Upper lobe of left lung (tissue), 4 donors: ENCODE measurements around the gene GTF2A2.

Experiments
- EP300 ChIP-seq, 4 donors: sonication (generic); formaldehyde crosslinking; IDR thresholded peaks; one replicate each; pipeline ENCODE4 v1.5.1; 2017; ENCODE audit warnings: antibody characterized with exemption in 4 of 4, control low read depth in 2 of 4
- POLR2AphosphoS5 ChIP-seq, 2 donors: sonication (generic); formaldehyde crosslinking; IDR thresholded peaks; one replicate each; pipeline ENCODE4 v1.5.1; 2017; ENCODE audit warnings: antibody characterized with exemption in 2 of 2
- TF ChIP-seq, protein P1 (sequence below), 6 experiments: fragments of 450-650 bp in 4 of 6; fragments of 200-600 bp in 2 of 6; sonication (generic) in 2 of 6; IDR thresholded peaks; one replicate each; pipeline ENCODE4 v1.5.1; 2016 to 2019; ENCODE audit warnings: antibody characterized with exemption in 6 of 6

DNA sequence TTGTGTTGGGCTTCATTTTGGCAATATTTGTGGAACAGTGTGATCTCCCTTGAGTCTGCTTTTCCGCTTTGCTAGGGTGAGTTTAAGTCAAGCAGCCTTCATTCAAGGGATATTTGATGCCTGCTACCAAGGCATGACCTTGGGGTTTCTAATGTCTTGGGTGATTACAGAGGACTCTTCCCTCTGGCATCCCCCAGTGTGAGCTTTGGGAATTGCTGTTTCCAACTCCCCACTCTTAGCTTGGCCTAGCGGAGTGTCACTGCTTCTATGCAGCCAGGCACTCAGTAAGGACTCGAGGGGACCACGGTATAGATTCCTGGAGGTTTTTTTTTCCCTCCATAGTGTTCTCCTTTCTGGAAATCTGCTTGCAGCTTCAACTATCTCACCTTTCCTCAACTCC, 24.6 kb downstream of the GTF2A2 start:
- TF ChIP-seq, protein P1, sequence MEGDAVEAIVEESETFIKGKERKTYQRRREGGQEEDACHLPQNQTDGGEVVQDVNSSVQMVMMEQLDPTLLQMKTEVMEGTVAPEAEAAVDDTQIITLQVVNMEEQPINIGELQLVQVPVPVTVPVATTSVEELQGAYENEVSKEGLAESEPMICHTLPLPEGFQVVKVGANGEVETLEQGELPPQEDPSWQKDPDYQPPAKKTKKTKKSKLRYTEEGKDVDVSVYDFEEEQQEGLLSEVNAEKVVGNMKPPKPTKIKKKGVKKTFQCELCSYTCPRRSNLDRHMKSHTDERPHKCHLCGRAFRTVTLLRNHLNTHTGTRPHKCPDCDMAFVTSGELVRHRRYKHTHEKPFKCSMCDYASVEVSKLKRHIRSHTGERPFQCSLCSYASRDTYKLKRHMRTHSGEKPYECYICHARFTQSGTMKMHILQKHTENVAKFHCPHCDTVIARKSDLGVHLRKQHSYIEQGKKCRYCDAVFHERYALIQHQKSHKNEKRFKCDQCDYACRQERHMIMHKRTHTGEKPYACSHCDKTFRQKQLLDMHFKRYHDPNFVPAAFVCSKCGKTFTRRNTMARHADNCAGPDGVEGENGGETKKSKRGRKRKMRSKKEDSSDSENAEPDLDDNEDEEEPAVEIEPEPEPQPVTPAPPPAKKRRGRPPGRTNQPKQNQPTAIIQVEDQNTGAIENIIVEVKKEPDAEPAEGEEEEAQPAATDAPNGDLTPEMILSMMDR (IDR thresholded peaks at IDR 0.05) = no peak
- TF ChIP-seq EP300 (IDR thresholded peaks at IDR 0.05) (no peak), POLR2AphosphoS5 (IDR thresholded peaks at IDR 0.05) (no peak)
